Progenitor cell of endocrine pancreas (in vitro differentiated cells): ENCODE measurements around the gene MYO7B. TPM values are rescaled to one million over a fixed set of nuclear protein-coding genes. Genes with fewer than 3 reads are reported as not detected.
"Not testable (repeated sequence)": the region's sequence is repeated elsewhere in the genome, so short reads cannot be mapped to it uniquely, and the experiment has no call there.

Experiments used
- DNase-seq: peaks from one replicate; pipeline ENCODE4 v3.0.0; 2021; ENCODE audit warnings: low spot score; ENCODE audit not compliant: unreplicated experiment
- H3K27ac Mint-ChIP-seq: 2 replicates; pipeline ENCODE4 v1.8.0; 2021; ENCODE audit warnings: mild to moderate bottlenecking, moderate library complexity, mixed read lengths
- H3K27me3 Mint-ChIP-seq: 2 replicates; pipeline ENCODE4 v1.8.0; 2021; ENCODE audit warnings: mixed read lengths
- H3K36me3 Mint-ChIP-seq: 2 replicates; pipeline ENCODE4 v1.8.0; 2022; ENCODE audit warnings: mixed read lengths; ENCODE audit not compliant: insufficient read depth
- H3K4me1 Mint-ChIP-seq: 2 replicates; pipeline ENCODE4 v1.8.0; 2021; ENCODE audit warnings: low read depth, mixed read lengths
- H3K4me3 Mint-ChIP-seq: 2 replicates; pipeline ENCODE4 v1.8.0; 2021; ENCODE audit warnings: low read depth, mild to moderate bottlenecking, moderate library complexity, mixed read lengths
- H3K9me3 Mint-ChIP-seq: 2 replicates; pipeline ENCODE4 v1.8.0; 2021; ENCODE audit warnings: low read depth, mixed read lengths
- CTCF ChIP-seq: fragments of 200-600 bp; sonication (generic); IDR thresholded peaks from one replicate; pipeline ENCODE4 v1.5.0; 2021; ENCODE audit warnings: antibody characterized with exemption, mild to moderate bottlenecking; ENCODE audit not compliant: unreplicated experiment
- total RNA-seq: library from RNA; stranded (reverse); gene quantifications from 2 replicates; pipeline ENCODE4 v1.2.1, GENCODE V29; 2021

Gene MYO7B
- total RNA-seq, 1 donor from 2014 or later = not detected

- peaks cover 18% of the 10 kb centered on the region for H3K4me1 Mint-ChIP-seq
- H3K27ac Mint-ChIP-seq = no peak overlapping the region
- DNase-seq = no peak
- TF ChIP-seq CTCF = no peak
- no peak overlapping the region for H3K4me3 Mint-ChIP-seq
- peaks cover 3% of the 10 kb centered on the region for H3K9me3 Mint-ChIP-seq
- H3K27me3 Mint-ChIP-seq = no peaks in the 10 kb centered on the region
- no peaks in the 10 kb centered on the region for H3K36me3 Mint-ChIP-seq
Measured at GRCh38 chr2:127528487-127528886, 7.0 kb upstream of the MYO7B start.

GRCh38 chr2:127529416-127529815, 6.1 kb upstream of the MYO7B start:
- not testable (repeated sequence) for H3K4me3 Mint-ChIP-seq, H3K27ac Mint-ChIP-seq, H3K27me3 Mint-ChIP-seq, DNase-seq, H3K9me3 Mint-ChIP-seq, H3K36me3 Mint-ChIP-seq
- H3K4me1 Mint-ChIP-seq = peaks cover 18% of the 10 kb centered on the region

GRCh38 chr2:127530245-127531140, 5.0 kb upstream of the MYO7B start:
- H3K27me3 Mint-ChIP-seq = no peaks in the 10 kb centered on the region
- peaks cover 16% of the 10 kb centered on the region for H3K4me1 Mint-ChIP-seq
- no peaks in the 10 kb centered on the region for H3K36me3 Mint-ChIP-seq
- TF ChIP-seq CTCF = no peak
- peaks cover 3% of the 10 kb centered on the region for H3K9me3 Mint-ChIP-seq
- H3K4me3 Mint-ChIP-seq = no peak overlapping the region
- H3K27ac Mint-ChIP-seq = no peak overlapping the region
- DNase-seq = no peak

GRCh38 chr2:127531221-127531648, 4.2 kb upstream of the MYO7B start:
- Mint-ChIP-seq H3K4me3 (no peak overlapping the region), H3K27me3 (no peaks in the 10 kb centered on the region), H3K4me1 (peaks cover 16% of the 10 kb centered on the region), H3K27ac (no peak overlapping the region), H3K36me3 (no peaks in the 10 kb centered on the region), H3K9me3 (peaks cover 3% of the 10 kb centered on the region)
- DNase-seq = no peak
- TF ChIP-seq CTCF = no peak

- no peak for TF ChIP-seq CTCF
- Mint-ChIP-seq H3K36me3 (no peaks in the 10 kb centered on the region), H3K27me3 (no peaks in the 10 kb centered on the region), H3K27ac (no peak overlapping the region), H3K9me3 (peaks cover 3% of the 10 kb centered on the region), H3K4me3 (no peak overlapping the region), H3K4me1 (peaks cover 11% of the 10 kb centered on the region)
- DNase-seq = no peak
Measured at GRCh38 chr2:127532296-127532695, 3.2 kb upstream of the MYO7B start.

- Mint-ChIP-seq H3K9me3 (no peaks in the 10 kb centered on the region), H3K27ac (no peak overlapping the region), H3K4me3 (no peak overlapping the region), H3K4me1 (no peaks in the 10 kb centered on the region), H3K36me3 (no peaks in the 10 kb centered on the region), H3K27me3 (no peaks in the 10 kb centered on the region)
- no peak for TF ChIP-seq CTCF
- DNase-seq = no peak
Measured at GRCh38 chr2:127535918-127536317, 435 bp downstream of the MYO7B start.
